Hepatocyte (in vitro differentiated cells): Measurements from ENCODE around the gene RNF175. TPM values are rescaled to one million over a fixed set of nuclear protein-coding genes. Genes with fewer than 3 reads are reported as not detected.

Experiments
- DNase-seq: peaks from one replicate; pipeline ENCODE4 v3.0.0-alpha.2; 2016; ENCODE audit warnings: low spot score
- H2AFZ ChIP-seq: fragments of 200-600 bp; sonication (generic); 2 replicates; pipeline ENCODE4 v1.6.0; 2016; ENCODE audit warnings: antibody characterized with exemption, mild to moderate bottlenecking
- H3K27ac ChIP-seq: fragments of 200-600 bp; sonication (generic); 2 replicates; pipeline ENCODE4 v1.5.1; 2016; ENCODE audit warnings: mild to moderate bottlenecking
- H3K27me3 ChIP-seq: fragments of 200-600 bp; sonication (generic); 2 replicates; pipeline ENCODE4 v1.6.1; 2016
- H3K36me3 ChIP-seq: fragments of 200-600 bp; sonication (generic); replicated peaks from 2 replicates; pipeline ENCODE4 v1.5.1; 2016; ENCODE audit warnings: low read depth; ENCODE audit not compliant: insufficient read depth
- H3K4me1 ChIP-seq: fragments of 200-600 bp; sonication (generic); 2 replicates; pipeline ENCODE4 v1.5.1; 2016; ENCODE audit warnings: mild to moderate bottlenecking, moderate library complexity; ENCODE audit not compliant: insufficient read depth
- H3K4me2 ChIP-seq: fragments of 200-600 bp; sonication (generic); 2 replicates; pipeline ENCODE4 v1.6.0; 2016
- H3K4me3 ChIP-seq: fragments of 200-600 bp; sonication (generic); 2 replicates; pipeline ENCODE4 v1.5.1; 2016; ENCODE audit warnings: mild to moderate bottlenecking
- H3K79me2 ChIP-seq: fragments of 200-600 bp; sonication (generic); 2 replicates; pipeline ENCODE4 v1.6.0; 2017; ENCODE audit warnings: mild to moderate bottlenecking
- H3K9me2 ChIP-seq: fragments of 200-600 bp; sonication (generic); replicated peaks from 2 replicates; pipeline ENCODE4 v1.6.0; 2017; ENCODE audit warnings: mild to moderate bottlenecking; ENCODE audit not compliant: insufficient read depth
- H3K9me3 ChIP-seq: fragments of 200-600 bp; sonication (generic); 2 replicates; pipeline ENCODE4 v1.5.1; 2016; ENCODE audit warnings: low read depth, mild to moderate bottlenecking
- H4K20me1 ChIP-seq: fragments of 200-600 bp; sonication (generic); 2 replicates; pipeline ENCODE4 v1.6.0; 2016; ENCODE audit warnings: mild to moderate bottlenecking; ENCODE audit not compliant: insufficient read depth, poor library complexity, severe bottlenecking
- EZH2 ChIP-seq: fragments of 200-600 bp; sonication (generic); IDR thresholded peaks from 2 replicates; pipeline ENCODE4 v1.6.1; 2016; ENCODE audit warnings: antibody characterized with exemption, mild to moderate bottlenecking, borderline replicate concordance
- EZH2phosphoT487 ChIP-seq: fragments of 200-600 bp; sonication (generic); IDR thresholded peaks from one replicate; pipeline ENCODE4 v1.6.1; 2018; ENCODE audit warnings: antibody characterized with exemption, mild to moderate bottlenecking, low read depth, moderate library complexity; ENCODE audit not compliant: unreplicated experiment, severe bottlenecking
- WGBS: methylation state at CpG from one replicate; pipeline ENCODE4 v1.1.6; 2016; ENCODE audit warnings: low lambda C conversion rate; ENCODE audit errors: missing lambda C conversion rate; 5-methylcytosine and 5-hydroxymethylcytosine counted together
- polyA plus RNA-seq: library from polyadenylated mRNA; unstranded; fragments of >200 nt; fragmentation: Nextera tagmentation; extraction: Ambion mirVana; gene quantifications from 2 replicates; pipeline ENCODE4 v1.2.1, GENCODE V29; 2016
- total RNA-seq: library from RNA; depleted of rRNA; stranded (reverse); fragments of >200 nt; gene quantifications from 2 replicates; pipeline ENCODE4 v1.2.3, GENCODE V29; 2014
- TF ChIP-seq, protein P1 (sequence below): fragments of 200-600 bp; sonication (generic); IDR thresholded peaks from 2 replicates; pipeline ENCODE4 v1.5.1; 2016; ENCODE audit warnings: antibody characterized with exemption, mild to moderate bottlenecking; ENCODE audit not compliant: poor library complexity

RNF175 gene
- total and polyA plus RNA-seq, 2 experiments from 2014 or later: 2.1 to 2.8 TPM

- H3K27me3 ChIP-seq: no peaks in the 10 kb centered on the region
- no peak overlapping the region for H2AFZ ChIP-seq
- no peak overlapping the region for H3K4me2 ChIP-seq
- TF ChIP-seq, protein P1, sequence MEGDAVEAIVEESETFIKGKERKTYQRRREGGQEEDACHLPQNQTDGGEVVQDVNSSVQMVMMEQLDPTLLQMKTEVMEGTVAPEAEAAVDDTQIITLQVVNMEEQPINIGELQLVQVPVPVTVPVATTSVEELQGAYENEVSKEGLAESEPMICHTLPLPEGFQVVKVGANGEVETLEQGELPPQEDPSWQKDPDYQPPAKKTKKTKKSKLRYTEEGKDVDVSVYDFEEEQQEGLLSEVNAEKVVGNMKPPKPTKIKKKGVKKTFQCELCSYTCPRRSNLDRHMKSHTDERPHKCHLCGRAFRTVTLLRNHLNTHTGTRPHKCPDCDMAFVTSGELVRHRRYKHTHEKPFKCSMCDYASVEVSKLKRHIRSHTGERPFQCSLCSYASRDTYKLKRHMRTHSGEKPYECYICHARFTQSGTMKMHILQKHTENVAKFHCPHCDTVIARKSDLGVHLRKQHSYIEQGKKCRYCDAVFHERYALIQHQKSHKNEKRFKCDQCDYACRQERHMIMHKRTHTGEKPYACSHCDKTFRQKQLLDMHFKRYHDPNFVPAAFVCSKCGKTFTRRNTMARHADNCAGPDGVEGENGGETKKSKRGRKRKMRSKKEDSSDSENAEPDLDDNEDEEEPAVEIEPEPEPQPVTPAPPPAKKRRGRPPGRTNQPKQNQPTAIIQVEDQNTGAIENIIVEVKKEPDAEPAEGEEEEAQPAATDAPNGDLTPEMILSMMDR: no peak
- no peak for TF ChIP-seq EZH2
- peaks cover 8% of the 10 kb centered on the region for H3K4me1 ChIP-seq
- H4K20me1 ChIP-seq: no peaks in the 10 kb centered on the region
- no peaks in the 10 kb centered on the region for H3K79me2 ChIP-seq
- DNase-seq: no peak
- no peaks in the 10 kb centered on the region for H3K36me3 ChIP-seq
- no peaks in the 10 kb centered on the region for H3K9me2 ChIP-seq
- no peaks in the 10 kb centered on the region for H3K9me3 ChIP-seq
- no peak overlapping the region for H3K4me3 ChIP-seq
- 93% methylated on average over 30 of the region's 30 CpGs for WGBS
- H3K27ac ChIP-seq: no peak overlapping the region
Observed at GRCh38 chr4:153806073-153806472, 46.2 kb upstream of the RNF175 start.

DNA sequence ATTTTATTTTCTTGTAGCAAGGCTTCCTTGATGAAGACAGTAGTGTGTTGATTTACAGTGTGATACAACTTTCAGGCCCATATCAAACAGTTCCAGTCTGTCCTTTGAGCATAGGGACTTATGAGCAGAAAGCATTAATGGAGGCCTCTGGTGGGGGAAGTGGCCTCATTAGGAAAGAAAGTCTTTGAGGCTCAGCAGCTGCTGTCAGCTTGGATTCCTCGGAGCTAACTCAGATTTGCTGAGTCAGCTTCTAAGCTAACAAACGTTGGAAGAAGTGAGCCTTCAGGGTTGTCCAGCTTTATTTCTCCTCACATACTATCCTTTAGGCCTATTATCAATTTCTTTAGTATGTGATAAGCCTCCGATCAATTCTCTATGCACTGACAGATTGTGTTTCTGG lies 44.9 kb upstream of the RNF175 start:
- no peaks in the 10 kb centered on the region for H4K20me1 ChIP-seq
- H3K79me2 ChIP-seq: no peaks in the 10 kb centered on the region
- no peaks in the 10 kb centered on the region for H3K36me3 ChIP-seq
- TF ChIP-seq EZH2 (no peak), EZH2phosphoT487 (no peak)
- TF ChIP-seq, protein P1: no peak
- H3K9me2 ChIP-seq: no peaks in the 10 kb centered on the region
- H3K4me3 ChIP-seq: no peak overlapping the region
- peaks cover 12% of the 10 kb centered on the region for H3K4me1 ChIP-seq
- no peaks in the 10 kb centered on the region for H3K9me3 ChIP-seq
- WGBS: 17% methylated on average over 3 of the region's 3 CpGs
- H3K27me3 ChIP-seq: no peaks in the 10 kb centered on the region
- no peak overlapping the region for H3K4me2 ChIP-seq
- peak; percentile 70 for DNase-seq
- H2AFZ ChIP-seq: no peak overlapping the region
- H3K27ac ChIP-seq: no peak overlapping the region

DNA sequence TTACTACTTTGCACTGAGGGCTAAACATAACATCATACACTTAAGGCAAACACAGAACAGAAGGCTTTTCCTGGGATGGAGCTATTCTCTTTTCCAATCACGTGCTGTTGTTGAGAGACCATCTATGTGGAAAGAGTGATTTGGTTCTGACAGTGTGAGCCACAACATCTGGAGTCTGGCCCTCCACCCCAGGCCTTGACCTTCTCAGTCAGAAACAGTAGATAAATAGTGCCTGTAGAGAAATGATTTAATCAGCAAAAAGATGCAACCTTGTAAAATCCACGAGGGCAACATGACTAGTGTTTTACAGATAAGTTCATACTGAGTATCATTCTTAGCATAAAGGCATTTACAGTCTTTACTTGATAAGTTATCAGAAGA lies 39.9 kb upstream of the RNF175 start:
- H3K4me2 ChIP-seq: peak overlapping the region; percentile 2
- 16% methylated on average over 2 of the region's 2 CpGs for WGBS
- H3K4me3 ChIP-seq: no peak overlapping the region
- no peak overlapping the region for H3K27ac ChIP-seq
- TF ChIP-seq EZH2 (no peak), EZH2phosphoT487 (no peak)
- TF ChIP-seq, protein P1: no peak
- H3K9me3 ChIP-seq: no peaks in the 10 kb centered on the region
- H2AFZ ChIP-seq: no peak overlapping the region
- peaks cover 12% of the 10 kb centered on the region for H3K4me1 ChIP-seq
- no peak for DNase-seq
- H3K79me2 ChIP-seq: no peaks in the 10 kb centered on the region
- no peaks in the 10 kb centered on the region for H4K20me1 ChIP-seq
- H3K27me3 ChIP-seq: peaks cover 11% of the 10 kb centered on the region
- H3K9me2 ChIP-seq: no peaks in the 10 kb centered on the region
- H3K36me3 ChIP-seq: no peaks in the 10 kb centered on the region

- H3K79me2 ChIP-seq: no peaks in the 10 kb centered on the region
- H3K27ac ChIP-seq: no peak overlapping the region
- H3K4me1 ChIP-seq: peaks cover 8% of the 10 kb centered on the region
- WGBS: 82% methylated on average over 3 of the region's 3 CpGs
- H3K9me2 ChIP-seq: no peaks in the 10 kb centered on the region
- H3K4me3 ChIP-seq: no peak overlapping the region
- H3K4me2 ChIP-seq: peak overlapping the region; percentile 2
- TF ChIP-seq, protein P1: no peak
- TF ChIP-seq EZH2phosphoT487 (no peak), EZH2 (no peak)
- no peak overlapping the region for H2AFZ ChIP-seq
- DNase-seq: no peak
- H3K9me3 ChIP-seq: no peaks in the 10 kb centered on the region
- H4K20me1 ChIP-seq: no peaks in the 10 kb centered on the region
- H3K27me3 ChIP-seq: peaks cover 11% of the 10 kb centered on the region
- H3K36me3 ChIP-seq: no peaks in the 10 kb centered on the region
Observed at GRCh38 chr4:153798901-153799693, 39.3 kb upstream of the RNF175 start.
